ENCODE results near the gene LZTR1.

Gene LZTR1

DNA sequence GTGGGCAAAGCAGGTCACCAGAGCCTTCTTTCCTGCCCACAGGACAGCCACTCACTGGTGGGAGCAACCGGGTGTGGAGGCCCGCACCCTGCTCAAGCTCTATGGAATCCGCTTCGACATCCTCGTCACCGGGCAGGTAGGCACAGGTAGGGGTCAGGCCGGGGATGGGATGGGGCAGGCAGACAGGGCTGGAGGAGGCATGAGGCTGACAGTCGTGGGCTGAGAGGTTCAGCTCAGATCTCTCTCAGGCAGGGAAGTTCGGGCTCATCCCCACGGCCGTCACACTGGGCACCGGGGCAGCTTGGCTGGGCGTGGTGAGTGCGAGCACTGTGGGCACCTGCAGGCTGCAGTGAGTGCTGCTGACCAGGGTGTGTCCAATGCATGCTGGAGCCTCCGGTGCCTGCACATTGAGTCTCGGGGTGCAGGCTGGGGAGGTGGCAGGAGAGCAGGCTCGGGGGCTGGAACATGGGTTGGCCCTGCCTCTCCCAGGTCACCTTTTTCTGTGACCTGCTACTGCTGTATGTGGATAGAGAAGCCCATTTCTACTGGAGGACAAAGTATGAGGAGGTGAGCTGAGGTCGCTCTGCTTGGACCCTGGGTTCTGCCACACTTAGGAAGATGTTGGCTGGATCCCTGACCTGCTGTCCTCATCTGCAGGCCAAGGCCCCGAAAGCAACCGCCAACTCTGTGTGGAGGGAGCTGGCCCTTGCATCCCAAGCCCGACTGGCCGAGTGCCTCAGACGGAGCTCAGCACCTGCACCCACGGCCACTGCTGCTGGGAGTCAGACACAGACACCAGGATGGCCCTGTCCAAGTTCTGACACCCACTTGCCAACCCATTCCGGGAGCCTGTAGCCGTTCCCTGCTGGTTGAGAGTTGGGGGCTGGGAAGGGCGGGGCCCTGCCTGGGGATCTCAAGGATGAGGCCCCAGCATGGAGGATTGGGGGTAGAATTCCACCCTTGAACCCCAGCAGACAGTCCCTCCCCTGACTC lies 44.0 kb downstream of the LZTR1 start:
- DNase-seq (ENCODE audit: extremely low read depth, low read depth) = no peak
- TF ChIP-seq, protein P1, sequence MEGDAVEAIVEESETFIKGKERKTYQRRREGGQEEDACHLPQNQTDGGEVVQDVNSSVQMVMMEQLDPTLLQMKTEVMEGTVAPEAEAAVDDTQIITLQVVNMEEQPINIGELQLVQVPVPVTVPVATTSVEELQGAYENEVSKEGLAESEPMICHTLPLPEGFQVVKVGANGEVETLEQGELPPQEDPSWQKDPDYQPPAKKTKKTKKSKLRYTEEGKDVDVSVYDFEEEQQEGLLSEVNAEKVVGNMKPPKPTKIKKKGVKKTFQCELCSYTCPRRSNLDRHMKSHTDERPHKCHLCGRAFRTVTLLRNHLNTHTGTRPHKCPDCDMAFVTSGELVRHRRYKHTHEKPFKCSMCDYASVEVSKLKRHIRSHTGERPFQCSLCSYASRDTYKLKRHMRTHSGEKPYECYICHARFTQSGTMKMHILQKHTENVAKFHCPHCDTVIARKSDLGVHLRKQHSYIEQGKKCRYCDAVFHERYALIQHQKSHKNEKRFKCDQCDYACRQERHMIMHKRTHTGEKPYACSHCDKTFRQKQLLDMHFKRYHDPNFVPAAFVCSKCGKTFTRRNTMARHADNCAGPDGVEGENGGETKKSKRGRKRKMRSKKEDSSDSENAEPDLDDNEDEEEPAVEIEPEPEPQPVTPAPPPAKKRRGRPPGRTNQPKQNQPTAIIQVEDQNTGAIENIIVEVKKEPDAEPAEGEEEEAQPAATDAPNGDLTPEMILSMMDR (IDR thresholded peaks at IDR 0.05; ENCODE audit: low read depth, low read length) = no peak

DNA sequence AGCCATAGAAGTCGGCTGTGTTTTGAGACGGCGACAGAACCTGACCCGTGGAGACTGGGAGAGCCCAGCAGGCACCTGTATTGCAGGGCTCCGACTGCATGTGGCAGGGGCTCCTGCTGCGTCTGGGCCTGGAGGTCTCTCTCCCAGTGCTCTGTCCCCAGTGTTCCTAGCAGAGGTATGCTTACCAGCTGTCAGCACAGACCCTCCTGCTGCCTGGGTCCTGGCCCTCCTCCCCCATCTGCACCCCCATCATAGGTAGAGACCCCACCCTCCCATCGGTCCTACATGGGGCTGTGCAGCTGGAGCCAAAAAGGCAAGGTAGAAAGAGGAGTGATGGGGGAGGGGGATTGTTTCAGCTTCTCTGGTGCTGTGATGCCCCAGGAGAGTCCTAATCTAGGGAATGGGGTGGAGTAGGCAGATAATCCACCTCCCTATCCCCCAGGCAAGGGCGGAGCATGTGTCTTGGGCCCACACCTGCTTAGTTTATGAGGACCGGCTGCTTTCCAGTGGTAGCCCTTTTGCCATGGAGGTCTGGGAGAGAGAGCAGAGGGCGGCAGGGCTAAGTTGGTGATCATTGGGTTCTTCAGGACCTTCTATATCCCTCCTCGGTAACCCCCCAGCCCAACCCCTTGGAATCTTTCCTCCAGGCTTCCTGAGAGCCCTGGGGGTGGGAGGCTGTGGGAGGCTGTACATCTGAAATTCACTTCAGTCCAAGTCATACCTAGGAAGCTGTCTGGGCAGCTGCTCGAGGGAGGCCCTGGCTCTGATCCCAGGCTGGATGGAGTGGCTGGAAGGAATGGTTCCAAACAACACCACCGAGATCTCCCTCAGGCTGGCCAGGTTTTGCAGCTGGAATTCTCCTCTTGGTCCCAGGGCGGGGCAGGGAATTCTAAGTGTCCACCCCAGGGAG lies 44.9 kb downstream of the LZTR1 start:
- TF ChIP-seq, protein P1 (IDR thresholded peaks at IDR 0.05; ENCODE audit: low read depth, low read length) = no peak
- no peak for DNase-seq (ENCODE audit: extremely low read depth, low read depth)

DNA sequence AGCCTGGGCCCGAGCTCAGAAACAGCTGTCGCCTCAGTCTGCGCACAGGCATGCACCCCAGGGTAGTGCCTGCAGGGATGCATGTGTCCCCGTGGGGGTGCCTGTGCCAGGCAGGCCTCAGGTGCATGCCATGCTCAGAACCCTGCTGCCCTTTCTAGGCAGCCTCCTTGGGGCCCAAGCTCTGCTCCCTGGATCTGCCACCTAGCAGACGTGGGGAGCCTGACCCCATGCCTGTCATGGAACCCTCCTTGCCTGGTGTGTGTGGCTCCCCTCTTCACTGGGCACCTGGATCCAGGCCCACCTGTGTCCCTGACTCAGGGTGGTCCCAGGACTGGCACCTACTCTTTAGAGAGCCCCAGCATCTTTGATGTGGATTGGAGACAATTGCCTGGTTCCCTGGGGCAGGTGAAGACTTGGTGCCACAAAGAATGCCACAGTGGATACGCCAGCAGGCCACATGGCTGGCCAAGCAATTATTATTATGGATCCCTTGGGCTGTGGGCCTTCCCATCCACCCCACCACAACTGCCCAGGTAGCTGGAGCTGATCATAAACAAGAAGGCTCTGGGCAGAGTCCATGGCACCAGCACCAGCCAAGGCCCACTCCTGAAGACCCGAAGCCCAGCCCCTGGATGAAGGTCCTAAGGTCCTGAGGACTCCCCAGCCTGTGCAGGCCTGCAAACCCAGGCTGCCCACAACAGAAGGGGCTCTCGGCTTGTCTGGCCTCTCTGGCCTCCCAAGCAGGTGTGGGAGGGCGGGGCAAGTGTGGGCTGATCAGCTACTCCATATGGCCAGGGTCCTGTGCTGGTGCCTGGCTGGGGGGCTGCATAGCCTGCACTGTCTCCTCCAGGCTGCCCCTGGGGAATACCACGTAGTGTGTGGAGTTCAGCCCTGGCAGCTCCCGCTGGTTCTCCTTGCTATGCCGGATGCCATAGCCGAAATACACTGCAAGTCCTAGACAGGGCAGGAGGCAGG lies 46.5 kb downstream of the LZTR1 start:
- TF ChIP-seq, protein P1 (IDR thresholded peaks at IDR 0.05; ENCODE audit: low read depth, low read length) = no peak
- DNase-seq (ENCODE audit: extremely low read depth, low read depth) = no peak

DNA sequence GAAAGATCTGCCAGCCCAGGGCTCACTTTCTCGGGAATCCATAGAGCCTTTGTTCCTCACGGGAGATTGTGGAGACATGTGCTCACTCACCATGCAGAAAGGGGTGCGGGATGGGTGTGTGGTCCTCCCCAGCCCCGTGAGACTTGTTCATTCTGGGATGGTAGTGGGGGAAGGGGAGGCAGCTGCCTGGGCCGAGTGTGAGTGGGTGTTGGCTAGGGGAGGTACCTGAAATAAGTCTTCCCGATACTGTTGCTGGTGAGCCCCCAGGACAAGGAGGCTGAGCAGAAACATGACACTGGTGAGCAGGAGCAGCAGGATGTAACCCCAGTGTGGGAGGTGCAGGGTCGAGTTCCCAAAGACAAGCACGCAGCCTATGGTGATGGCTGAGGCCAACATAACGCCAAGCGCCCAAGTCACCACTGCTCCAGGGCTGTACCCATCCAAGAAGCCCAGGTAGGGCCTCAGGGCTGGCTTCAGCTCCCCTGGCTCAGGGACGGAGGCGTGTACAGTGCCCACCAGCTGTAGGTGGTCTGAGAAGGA lies 47.5 kb downstream of the LZTR1 start:
- TF ChIP-seq, protein P1 (IDR thresholded peaks at IDR 0.05; ENCODE audit: low read depth, low read length) = no peak
- no peak for DNase-seq (ENCODE audit: extremely low read depth, low read depth)

DNA sequence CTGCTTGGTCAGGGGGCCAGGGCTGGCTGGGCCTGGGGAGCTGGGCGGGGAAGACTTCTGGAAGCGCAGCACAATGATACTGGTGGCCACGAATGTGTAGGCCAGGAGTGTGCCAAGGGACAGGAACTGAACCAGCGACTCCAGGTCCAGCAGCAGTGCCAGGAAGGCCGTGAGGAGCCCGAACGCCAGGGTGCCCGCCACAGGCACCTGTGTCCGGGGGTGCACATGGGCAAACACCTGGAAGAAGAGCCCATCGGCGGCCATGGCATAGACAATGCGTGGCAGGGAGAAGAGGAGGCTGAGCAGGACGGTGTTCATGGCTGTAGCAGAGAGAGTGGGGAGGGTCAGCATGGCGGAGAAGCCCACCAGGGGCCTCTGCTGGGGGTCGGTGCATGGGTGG lies 47.9 kb downstream of the LZTR1 start:
- TF ChIP-seq, protein P1 (IDR thresholded peaks at IDR 0.05; ENCODE audit: low read depth, low read length) = no peak

More for the DNA sequence above, 47.9 kb downstream of the LZTR1 start:
- DNase-seq (ENCODE audit: extremely low read depth, low read depth) = no peak

Data from AG09319 (cell line).